Fibroblast of skin of right quadriceps (primary cell): ENCODE results near the gene ERBB3.
A peak's percentile ranks its signal among the peaks of the same experiment; 100 is the strongest.

Experiments used
- DNase-seq: peaks from one replicate; pipeline ENCODE4 v3.0.0-alpha.2; 2013

The ERBB3 gene

GRCh38 chr12:56141946-56142784, 62.2 kb downstream of the ERBB3 start:
- no peak for DNase-seq

DNA sequence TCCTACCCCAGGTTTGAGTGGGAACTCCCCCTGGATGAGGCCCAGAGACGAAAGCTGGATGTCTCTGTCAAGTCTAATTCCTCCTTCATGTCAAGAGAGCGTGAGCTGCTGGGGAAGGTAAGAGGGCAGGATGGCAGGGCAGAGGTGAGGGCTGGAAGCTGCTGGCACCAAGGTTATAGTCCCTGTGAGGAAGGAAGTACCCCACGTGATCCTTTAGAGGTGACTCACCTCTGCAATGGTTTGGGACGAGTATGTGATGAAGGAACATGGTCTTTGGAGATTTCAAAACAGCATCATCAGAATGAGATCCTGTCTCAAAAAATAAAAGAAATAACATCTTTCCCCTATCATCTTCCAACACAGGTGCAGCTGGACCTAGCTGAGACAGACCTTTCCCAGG, 63.3 kb downstream of the ERBB3 start:
- DNase-seq = no peak

DNA sequence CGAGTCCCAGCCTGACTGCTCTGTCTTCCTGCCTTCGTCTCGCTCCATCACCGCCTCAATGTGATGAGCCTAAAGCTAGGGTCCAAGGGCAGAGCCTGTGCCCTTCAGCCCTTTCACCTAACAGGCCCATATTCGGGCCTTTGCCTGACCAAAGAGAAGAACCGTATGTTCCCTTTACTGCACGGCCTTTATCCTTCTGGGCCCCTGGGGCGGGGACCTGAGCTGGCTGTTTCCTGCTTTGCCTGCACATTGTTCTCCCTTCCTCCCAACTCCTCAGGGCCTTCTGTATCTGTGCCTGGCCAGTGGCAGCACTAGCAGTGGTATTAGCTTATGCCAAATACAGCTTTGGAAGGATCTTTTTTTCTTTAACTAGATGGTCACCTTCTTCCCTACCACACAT, 63.9 kb downstream of the ERBB3 start:
- no peak for DNase-seq

DNA sequence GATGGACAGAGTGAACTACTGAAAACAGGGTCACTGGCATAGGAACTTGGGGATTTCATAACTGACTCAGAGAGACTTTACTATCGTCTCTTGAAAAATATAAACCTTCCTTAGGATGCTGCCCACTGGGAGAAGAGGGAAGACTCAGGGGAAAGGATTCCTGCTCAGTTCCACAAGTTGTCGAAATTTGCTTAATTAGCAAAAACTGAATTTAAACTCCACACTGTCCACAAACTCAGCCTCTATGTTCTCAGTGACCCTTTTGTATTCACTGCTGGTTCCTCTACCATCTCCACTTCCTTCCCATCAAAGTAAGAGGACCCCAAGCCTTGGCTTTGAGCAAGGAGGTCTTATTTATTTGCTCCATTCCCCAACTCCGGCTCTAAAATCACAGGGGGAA, 65.3 kb downstream of the ERBB3 start:
- no peak for DNase-seq

DNA sequence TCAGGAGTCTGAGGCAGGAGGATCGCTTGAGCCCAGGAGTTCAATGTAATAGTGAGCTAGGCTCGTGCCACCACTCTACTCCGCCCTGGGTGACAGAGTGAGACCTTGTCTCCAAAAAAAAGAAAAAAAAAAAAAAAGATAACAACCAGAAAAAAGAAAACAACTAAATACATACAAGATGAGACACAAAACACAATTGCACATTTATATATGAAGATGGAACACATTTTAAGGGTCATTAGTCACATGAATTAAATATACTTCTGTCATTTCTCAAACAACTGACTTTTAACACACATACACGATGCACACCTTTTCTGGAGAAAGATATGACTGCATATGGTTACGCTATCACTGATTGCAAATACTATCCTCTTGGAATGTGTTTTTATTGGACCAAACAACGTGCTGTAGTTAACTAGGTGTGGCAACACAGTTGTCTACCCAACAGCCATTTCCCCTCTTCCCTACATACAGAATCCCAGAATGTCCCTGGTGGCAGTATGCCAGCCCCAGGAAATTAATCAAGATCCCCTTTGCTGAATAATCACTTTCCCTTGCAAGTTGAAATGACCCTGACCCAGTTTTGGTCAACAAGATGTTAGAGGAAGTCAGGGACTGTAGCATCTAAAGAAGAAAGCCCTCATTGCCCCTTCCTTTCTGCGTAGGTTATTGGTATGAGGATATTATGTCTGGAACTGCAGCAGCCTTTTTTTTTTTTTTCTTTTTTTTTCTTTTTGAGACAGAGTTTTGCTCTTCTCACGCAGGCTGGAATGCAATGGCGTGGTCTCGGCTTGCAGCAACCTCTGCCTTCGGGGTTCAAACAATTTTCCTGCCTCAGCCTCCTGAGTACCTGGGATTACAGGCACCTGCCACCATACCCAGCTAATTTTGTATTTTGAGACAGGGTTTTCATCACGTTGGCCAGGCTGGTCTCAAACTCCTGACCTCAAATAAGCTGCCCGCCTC, 66.8 kb downstream of the ERBB3 start:
- DNase-seq = no peak

DNA sequence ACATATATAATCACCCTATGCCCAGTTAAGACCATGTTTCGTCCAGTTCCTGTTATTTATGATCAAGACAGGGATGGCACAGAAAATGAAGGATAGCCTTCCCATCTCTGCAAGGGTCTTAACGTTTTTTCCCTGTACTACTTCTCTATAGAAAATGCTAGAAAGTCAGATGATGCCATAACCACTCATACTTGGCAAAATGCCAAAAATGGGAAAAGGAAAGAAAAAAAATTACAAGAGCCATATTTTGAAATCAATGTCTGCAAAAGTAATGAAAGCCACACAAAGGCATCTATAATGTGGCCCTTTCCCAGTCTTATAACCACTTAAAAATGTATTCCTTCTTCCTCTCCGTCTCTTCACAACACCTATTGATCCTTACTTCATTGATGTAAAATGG, 70.6 kb downstream of the ERBB3 start:
- DNase-seq = no peak

DNA sequence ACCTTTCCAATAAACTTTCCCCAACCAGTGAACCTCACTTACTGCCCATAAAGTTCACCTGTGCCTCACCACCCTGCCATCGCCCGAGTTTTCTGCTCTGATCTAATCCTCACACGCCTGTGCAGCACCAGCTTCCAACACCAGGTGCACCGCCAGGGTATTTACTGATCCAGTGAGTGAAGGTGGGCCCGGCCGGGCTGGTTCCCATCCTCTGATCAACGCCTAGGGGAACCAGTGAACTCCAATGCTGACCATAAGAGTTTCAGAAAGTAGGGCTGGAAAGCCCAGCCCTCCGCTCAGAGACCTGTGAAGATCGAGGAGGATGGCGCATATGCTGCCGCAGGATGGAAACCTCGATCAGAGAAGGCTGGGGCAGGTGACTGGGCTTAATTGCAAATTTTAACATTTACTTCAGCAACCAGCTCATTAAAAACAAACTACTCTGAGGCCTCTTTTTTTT, 71.7 kb downstream of the ERBB3 start:
- DNase-seq = no peak

DNA sequence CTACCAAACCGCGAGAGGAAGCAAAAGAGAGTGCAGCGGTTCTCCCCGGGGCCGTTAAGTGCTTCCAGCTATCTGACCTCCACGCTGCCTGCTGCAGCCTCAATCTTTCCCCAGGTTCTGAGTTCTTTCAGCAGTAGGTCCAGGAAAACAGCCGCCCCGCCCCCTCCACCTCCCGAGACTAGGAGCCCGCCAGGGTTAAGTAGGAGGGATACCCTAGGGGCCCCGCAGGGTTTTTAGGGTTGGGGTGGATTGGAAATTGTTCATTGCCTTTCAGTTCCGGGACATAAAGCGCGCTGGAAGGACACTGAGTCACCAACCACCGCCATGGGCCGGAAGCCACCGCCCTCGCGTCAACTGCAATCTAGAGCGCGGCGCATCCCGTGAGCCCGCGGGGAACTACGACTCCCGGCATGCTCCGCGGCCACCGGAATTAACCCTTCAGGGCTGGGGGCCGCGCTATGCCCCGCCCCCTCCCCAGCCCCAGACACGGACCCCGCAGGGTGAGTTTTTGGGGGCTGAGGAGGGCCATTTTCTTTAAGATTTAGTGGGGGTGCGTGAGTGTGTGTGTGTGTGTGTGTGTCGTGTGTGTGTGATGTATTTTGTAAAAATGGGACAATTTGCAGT, 72.3 kb downstream of the ERBB3 start, which contains the start of gene MYL6B:
MYL6B (plus strand) TSS at position 456 of the 624 bp plus-strand sequence. CDS start 1,332 bp downstream, outside the sequence.
- DNase-seq = peak; percentile 90
